Activated T-helper 1 cell treated with anti-CD3 and anti-CD28 coated beads, Interleukin-2, amount 50 U/mL, for 16 hours (primary cell): ENCODE results near the gene EDEM1.

Experiments
- DNase-seq, 2 donors: peaks; one replicate each; pipeline ENCODE4 v3.0.0-alpha.2; 2020; ENCODE audit warnings: low read depth in 1 of 2, low spot score in 1 of 2

EDEM1 gene

GRCh38 chr3:5267252-5267651 is 79.7 kb downstream of the EDEM1 start:
- DNase-seq: no peak

- no peak for DNase-seq
Observed at GRCh38 chr3:5267889-5268288, 80.4 kb downstream of the EDEM1 start.
